ENCODE measurements around the gene PPP2R3C. TPM values are rescaled to one million over a fixed set of nuclear protein-coding genes. Genes with fewer than 3 reads are reported as not detected.

Gene PPP2R3C
- total RNA-seq, 1 donor, result 53.9 TPM

GRCh38 chr14:35088514-35088913 is 33.3 kb downstream of the PPP2R3C start:
- no peaks in the 10 kb centered on the region for H3K27me3 ChIP-seq (ENCODE audit: insufficient read depth, low read length)
- H3K4me1 ChIP-seq (ENCODE audit: insufficient read depth, low read length), result no peaks in the 10 kb centered on the region
- H3K79me2 ChIP-seq (ENCODE audit: insufficient read depth, low read length), result no peaks in the 10 kb centered on the region
- peaks cover 47% of the 10 kb centered on the region for H3K36me3 ChIP-seq (ENCODE audit: insufficient read depth, low read length)
- H3K9me3 ChIP-seq (ENCODE audit: low read depth, low read length), result no peaks in the 10 kb centered on the region
- no peaks in the 10 kb centered on the region for H4K20me1 ChIP-seq (ENCODE audit: insufficient read depth, low read length)
- TF ChIP-seq CTCF (IDR thresholded peaks at IDR 0.05; ENCODE audit: extremely low read depth, low read depth, low read length), result no peak
- DNase-seq (ENCODE audit: insufficient read length, low spot score, missing footprints), result peak; percentile 37
- H3K27ac ChIP-seq (ENCODE audit: low read depth, low read length), result no peak overlapping the region
- H3K4me3 ChIP-seq (ENCODE audit: insufficient read depth, low read length), result no peak overlapping the region
- no peak overlapping the region for H3K4me2 ChIP-seq (ENCODE audit: insufficient read depth, low read length)
- no peak overlapping the region for H2AFZ ChIP-seq (ENCODE audit: low read length)

- Histone ChIP-seq H3K27me3 (ENCODE audit: insufficient read depth, low read length) (no peaks in the 10 kb centered on the region), H3K9me3 (ENCODE audit: low read depth, low read length) (no peaks in the 10 kb centered on the region), H3K27ac (ENCODE audit: low read depth, low read length) (no peak overlapping the region), H3K4me3 (ENCODE audit: insufficient read depth, low read length) (no peak overlapping the region), H4K20me1 (ENCODE audit: insufficient read depth, low read length) (no peaks in the 10 kb centered on the region), H3K79me2 (ENCODE audit: insufficient read depth, low read length) (no peaks in the 10 kb centered on the region), H2AFZ (ENCODE audit: low read length) (no peak overlapping the region), H3K4me1 (ENCODE audit: insufficient read depth, low read length) (no peaks in the 10 kb centered on the region), H3K4me2 (ENCODE audit: insufficient read depth, low read length) (no peak overlapping the region), H3K36me3 (ENCODE audit: insufficient read depth, low read length) (peaks cover 39% of the 10 kb centered on the region)
- no peak for TF ChIP-seq CTCF (IDR thresholded peaks at IDR 0.05; ENCODE audit: extremely low read depth, low read depth, low read length)
- no peak for DNase-seq (ENCODE audit: insufficient read length, low spot score, missing footprints)
These were observed 36.3 kb downstream of the PPP2R3C start for GRCh38 chr14:35085441-35085840.

GRCh38 chr14:35083530-35084150 is 38.1 kb downstream of the PPP2R3C start:
- H3K36me3 ChIP-seq (ENCODE audit: insufficient read depth, low read length), result peaks cover 48% of the 10 kb centered on the region
- no peaks in the 10 kb centered on the region for H3K27me3 ChIP-seq (ENCODE audit: insufficient read depth, low read length)
- H3K4me3 ChIP-seq (ENCODE audit: insufficient read depth, low read length), result no peak overlapping the region
- no peak overlapping the region for H2AFZ ChIP-seq (ENCODE audit: low read length)
- H3K4me2 ChIP-seq (ENCODE audit: insufficient read depth, low read length), result no peak overlapping the region
- H3K27ac ChIP-seq (ENCODE audit: low read depth, low read length), result no peak overlapping the region
- TF ChIP-seq CTCF (IDR thresholded peaks at IDR 0.05; ENCODE audit: extremely low read depth, low read depth, low read length), result no peak
- H3K79me2 ChIP-seq (ENCODE audit: insufficient read depth, low read length), result no peaks in the 10 kb centered on the region
- H4K20me1 ChIP-seq (ENCODE audit: insufficient read depth, low read length), result no peaks in the 10 kb centered on the region
- H3K9me3 ChIP-seq (ENCODE audit: low read depth, low read length), result no peaks in the 10 kb centered on the region
- DNase-seq (ENCODE audit: insufficient read length, low spot score, missing footprints), result no peak
- no peaks in the 10 kb centered on the region for H3K4me1 ChIP-seq (ENCODE audit: insufficient read depth, low read length)

- Histone ChIP-seq H3K4me3 (ENCODE audit: insufficient read depth, low read length) (no peak overlapping the region), H4K20me1 (ENCODE audit: insufficient read depth, low read length) (no peaks in the 10 kb centered on the region), H3K4me1 (ENCODE audit: insufficient read depth, low read length) (no peaks in the 10 kb centered on the region), H3K36me3 (ENCODE audit: insufficient read depth, low read length) (peaks cover 36% of the 10 kb centered on the region), H3K79me2 (ENCODE audit: insufficient read depth, low read length) (no peaks in the 10 kb centered on the region), H3K9me3 (ENCODE audit: low read depth, low read length) (no peaks in the 10 kb centered on the region), H3K27ac (ENCODE audit: low read depth, low read length) (no peak overlapping the region), H3K27me3 (ENCODE audit: insufficient read depth, low read length) (no peaks in the 10 kb centered on the region), H2AFZ (ENCODE audit: low read length) (no peak overlapping the region), H3K4me2 (ENCODE audit: insufficient read depth, low read length) (no peak overlapping the region)
- DNase-seq (ENCODE audit: insufficient read length, low spot score, missing footprints), result no peak
- no peak for TF ChIP-seq CTCF (IDR thresholded peaks at IDR 0.05; ENCODE audit: extremely low read depth, low read depth, low read length)
These were observed 42.0 kb downstream of the PPP2R3C start for GRCh38 chr14:35079742-35080141.
